ENCODE results near the gene TINCR.

GRCh38 chr19:5559804-5560133 is 8.0 kb downstream of the TINCR start:
- TF ChIP-seq CTCF (IDR thresholded peaks at IDR 0.05) (no peak), POLR2AphosphoS5 (IDR thresholded peaks at IDR 0.05) (no peak), POLR2A (IDR thresholded peaks at IDR 0.05) (no peak)

All from prostate gland (tissue), 2 donors.